ENCODE measurements around the gene NTN5. TPM values are rescaled to one million over a fixed set of nuclear protein-coding genes. Genes with fewer than 3 reads are reported as not detected.

Gene NTN5
- total RNA-seq, 2 experiments from 2014 or later, result 0.16 to 0.53 TPM

GRCh38 chr19:48634424-48635262 is 38.2 kb downstream of the NTN5 start:
- POLR2A ChIA-PET, result interaction anchor here (1.2 to 1.8 kb wide), 2 partner anchors 16 to 18 kb away, joined by 3 to 6 read pairs; partner anchors contain the start of genes RPL18 and SPHK2
- BruUV-seq (replicated peaks), result no TSS peak
- intact Hi-C loops (cut with micrococcal nuclease; ENCODE audit: unreplicated experiment), result loop anchor here (5.0 to 10.0 kb wide), 2 partner anchors 860 to 1043 kb away; partner anchors contain the start of genes PRMT1 and RPS11
- peak overlapping the region; percentile 76 for H3K4me3 ChIP-seq (ENCODE audit: low read depth, low read length, poor library complexity, severe bottlenecking)
- peak overlapping the region; percentile 97 for H3K4me2 ChIP-seq (ENCODE audit: low read length)
- H2AFZ ChIP-seq (ENCODE audit: low read length), result peak overlapping the region; percentile 43; the same call in 1 of the 2 replicates
- H3K9me3 ChIP-seq (ENCODE audit: low read length), result no peaks in the 10 kb centered on the region
- H3K27ac ChIP-seq (ENCODE audit: low read depth, low read length, poor library complexity, severe bottlenecking), result peak overlapping the region; percentile 82
- H4K20me1 ChIP-seq (ENCODE audit: insufficient read depth, low read length), result no peaks in the 10 kb centered on the region
- peaks cover 46% of the 10 kb centered on the region for H3K4me1 ChIP-seq (ENCODE audit: insufficient read depth, low read length, poor library complexity, severe bottlenecking)
- CTCF ChIA-PET (ENCODE audit: unreplicated experiment), result interaction anchor here (0.8 to 1.1 kb wide), 2 partner anchors 11 to 132 kb away, joined by 3 read pairs; no protein-coding TSS in a partner anchor
- peaks cover 19% of the 10 kb centered on the region; the same call in 1 of the 2 replicates for H3K36me3 ChIP-seq (ENCODE audit: insufficient read depth, low read length)
- peak; percentile 97 for DNase-seq (ENCODE audit: low spot score)
- no peaks in the 10 kb centered on the region for H3K9me2 ChIP-seq (ENCODE audit: insufficient read depth, low read length)
- TF ChIP-seq EZH2phosphoT487 (IDR thresholded peaks at IDR 0.05; ENCODE audit: borderline replicate concordance, low read depth, low read length) (no peak), CTCF (conservative IDR thresholded peaks at IDR 0.05; ENCODE audit: low read length) (no peak)
- no peaks in the 10 kb centered on the region; the same call in 1 of the 2 replicates for H3K79me2 ChIP-seq (ENCODE audit: insufficient read depth, low read depth, low read length)

GRCh38 chr19:48634036-48634342 is 38.8 kb downstream of the NTN5 start:
- intact Hi-C loops (cut with micrococcal nuclease; ENCODE audit: unreplicated experiment), result loop anchor here (10.0 kb wide), 1 partner anchor 861 kb away; the partner anchor contains the start of gene RPS11
- H3K36me3 ChIP-seq (ENCODE audit: insufficient read depth, low read length), result peaks cover 25% of the 10 kb centered on the region; the same call in 1 of the 2 replicates
- DNase-seq (ENCODE audit: low spot score), result no peak
- no peaks in the 10 kb centered on the region for H3K9me2 ChIP-seq (ENCODE audit: insufficient read depth, low read length)
- no peaks in the 10 kb centered on the region for H3K9me3 ChIP-seq (ENCODE audit: low read length)
- H3K4me2 ChIP-seq (ENCODE audit: low read length), result peak overlapping the region; percentile 97
- BruUV-seq (replicated peaks), result no TSS peak
- peak overlapping the region; percentile 40; the same call in 1 of the 2 replicates for H2AFZ ChIP-seq (ENCODE audit: low read length)
- TF ChIP-seq EZH2phosphoT487 (IDR thresholded peaks at IDR 0.05; ENCODE audit: borderline replicate concordance, low read depth, low read length), result no peak
- TF ChIP-seq CTCF (conservative IDR thresholded peaks at IDR 0.05; ENCODE audit: low read length), result no peak
- no peaks in the 10 kb centered on the region for H4K20me1 ChIP-seq (ENCODE audit: insufficient read depth, low read length)
- POLR2A ChIA-PET, result interaction anchor here (1.2 to 1.8 kb wide), 2 partner anchors 15 to 17 kb away, joined by 3 to 6 read pairs; partner anchors contain the start of genes RPL18 and SPHK2
- CTCF ChIA-PET (ENCODE audit: unreplicated experiment), result interaction anchor here (0.8 to 1.1 kb wide), 2 partner anchors 10 to 132 kb away, joined by 3 read pairs; no protein-coding TSS in a partner anchor
- H3K4me1 ChIP-seq (ENCODE audit: insufficient read depth, low read length, poor library complexity, severe bottlenecking), result peaks cover 43% of the 10 kb centered on the region
- H3K4me3 ChIP-seq (ENCODE audit: low read depth, low read length, poor library complexity, severe bottlenecking), result peak overlapping the region; percentile 76
- H3K79me2 ChIP-seq (ENCODE audit: insufficient read depth, low read depth, low read length), result no peaks in the 10 kb centered on the region; the same call in 1 of the 2 replicates
- H3K27ac ChIP-seq (ENCODE audit: low read depth, low read length, poor library complexity, severe bottlenecking), result peak overlapping the region; percentile 82
